ENCODE measurements around the gene CLOCK.

CLOCK gene

GRCh38 chr4:55437823-55438222 is 108.9 kb downstream of the CLOCK start:
- Histone ChIP-seq H3K4me3 (no peak overlapping the region), H3K27ac (no peak overlapping the region)
- TF ChIP-seq, protein P1, sequence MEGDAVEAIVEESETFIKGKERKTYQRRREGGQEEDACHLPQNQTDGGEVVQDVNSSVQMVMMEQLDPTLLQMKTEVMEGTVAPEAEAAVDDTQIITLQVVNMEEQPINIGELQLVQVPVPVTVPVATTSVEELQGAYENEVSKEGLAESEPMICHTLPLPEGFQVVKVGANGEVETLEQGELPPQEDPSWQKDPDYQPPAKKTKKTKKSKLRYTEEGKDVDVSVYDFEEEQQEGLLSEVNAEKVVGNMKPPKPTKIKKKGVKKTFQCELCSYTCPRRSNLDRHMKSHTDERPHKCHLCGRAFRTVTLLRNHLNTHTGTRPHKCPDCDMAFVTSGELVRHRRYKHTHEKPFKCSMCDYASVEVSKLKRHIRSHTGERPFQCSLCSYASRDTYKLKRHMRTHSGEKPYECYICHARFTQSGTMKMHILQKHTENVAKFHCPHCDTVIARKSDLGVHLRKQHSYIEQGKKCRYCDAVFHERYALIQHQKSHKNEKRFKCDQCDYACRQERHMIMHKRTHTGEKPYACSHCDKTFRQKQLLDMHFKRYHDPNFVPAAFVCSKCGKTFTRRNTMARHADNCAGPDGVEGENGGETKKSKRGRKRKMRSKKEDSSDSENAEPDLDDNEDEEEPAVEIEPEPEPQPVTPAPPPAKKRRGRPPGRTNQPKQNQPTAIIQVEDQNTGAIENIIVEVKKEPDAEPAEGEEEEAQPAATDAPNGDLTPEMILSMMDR (IDR thresholded peaks at IDR 0.05), result no peak
- DNase-seq (ENCODE audit: low spot score), result no peak

DNA sequence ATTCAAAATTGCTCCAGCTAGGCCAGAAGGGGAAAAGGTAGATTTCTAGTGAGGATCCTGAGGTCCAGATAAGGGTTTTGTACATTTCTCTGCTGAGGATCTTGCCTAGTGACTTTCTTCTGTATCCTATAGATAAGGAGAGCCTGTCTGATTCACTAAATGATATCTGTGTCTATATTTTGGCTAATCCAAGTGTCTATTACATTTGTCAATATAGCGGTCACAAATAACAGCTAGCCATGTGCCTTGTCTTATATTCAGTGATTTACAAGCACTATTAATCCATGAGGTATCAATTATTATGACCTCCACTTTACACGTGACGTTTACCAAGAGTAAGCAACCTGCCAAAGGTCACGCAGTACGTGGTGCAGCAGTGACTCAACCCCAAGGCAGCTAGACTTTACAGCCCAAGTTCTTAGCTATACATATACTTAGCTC is 109.3 kb downstream of the CLOCK start:
- Histone ChIP-seq H3K27ac (no peak overlapping the region), H3K4me3 (no peak overlapping the region)
- TF ChIP-seq, protein P1 (IDR thresholded peaks at IDR 0.05), result no peak
- DNase-seq (ENCODE audit: low spot score), result no peak

- no peak for DNase-seq (ENCODE audit: low spot score)
- TF ChIP-seq, protein P1 (IDR thresholded peaks at IDR 0.05), result no peak
- Histone ChIP-seq H3K27ac (peak overlapping the region in 1 of 2 donors; percentile 29), H3K4me3 (no peak overlapping the region)
These were observed 111.4 kb downstream of the CLOCK start for GRCh38 chr4:55435141-55435841.

DNA sequence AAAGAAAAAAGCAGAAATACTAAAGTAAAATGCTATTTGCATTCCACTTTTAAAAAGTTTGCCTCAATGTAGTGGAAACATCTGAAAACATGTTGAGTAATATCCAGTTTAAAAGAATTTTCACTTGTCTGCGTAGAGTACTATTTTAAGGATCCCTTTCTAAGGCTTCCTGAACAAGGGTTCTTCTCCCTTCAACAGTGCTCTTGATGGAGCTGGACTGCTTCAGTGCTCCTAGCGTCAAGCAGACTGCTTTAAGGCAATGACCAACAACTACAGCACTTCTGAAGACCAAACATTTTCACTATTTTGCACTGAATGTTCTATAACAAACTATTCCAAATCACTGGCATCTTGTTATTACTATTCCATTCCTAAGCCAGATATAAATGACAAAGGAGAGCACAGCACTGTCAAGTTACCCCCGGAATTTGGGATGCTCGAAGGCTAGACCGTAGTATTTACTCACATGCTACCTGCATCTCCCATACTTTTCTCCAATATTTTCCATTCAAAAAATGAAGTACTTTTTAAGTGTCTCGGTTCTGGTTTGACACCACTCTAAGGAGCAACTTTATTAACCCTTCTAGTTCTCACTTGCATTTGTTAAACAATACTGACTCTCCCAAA is 114.9 kb downstream of the CLOCK start:
- TF ChIP-seq, protein P1 (IDR thresholded peaks at IDR 0.05), result no peak
- H3K27ac ChIP-seq, result peak overlapping the region; percentile 3 to 28
- no peak for DNase-seq (ENCODE audit: low spot score)
- H3K4me3 ChIP-seq, result no peak overlapping the region

GRCh38 chr4:55424791-55425190 is 121.9 kb downstream of the CLOCK start:
- H3K27ac ChIP-seq, result no peak overlapping the region
- DNase-seq (ENCODE audit: low spot score), result no peak
- no peak overlapping the region for H3K4me3 ChIP-seq
- TF ChIP-seq, protein P1 (IDR thresholded peaks at IDR 0.05), result no peak

DNA sequence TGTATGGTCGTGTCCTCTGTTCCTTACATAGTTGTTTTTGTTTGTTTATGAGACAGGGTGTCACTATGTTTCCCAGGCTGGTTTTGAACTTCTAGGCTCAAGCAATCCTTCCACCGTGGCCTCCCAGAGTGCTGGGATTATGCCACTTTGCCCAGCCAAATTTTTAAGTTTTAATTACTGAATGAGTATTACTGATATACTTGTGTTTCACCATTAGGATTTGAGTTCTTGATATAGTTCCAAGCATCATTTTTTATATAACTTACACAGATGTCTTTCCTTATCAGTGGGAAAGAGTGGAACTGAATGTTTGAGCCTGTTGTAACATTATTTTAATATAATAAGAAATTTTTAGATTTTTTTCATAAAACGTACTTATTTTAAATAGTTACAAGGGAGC is 130.5 kb downstream of the CLOCK start:
- TF ChIP-seq, protein P1 (IDR thresholded peaks at IDR 0.05), result no peak
- Histone ChIP-seq H3K27ac (no peak overlapping the region), H3K4me3 (no peak overlapping the region)
- no peak for DNase-seq (ENCODE audit: low spot score)

DNA sequence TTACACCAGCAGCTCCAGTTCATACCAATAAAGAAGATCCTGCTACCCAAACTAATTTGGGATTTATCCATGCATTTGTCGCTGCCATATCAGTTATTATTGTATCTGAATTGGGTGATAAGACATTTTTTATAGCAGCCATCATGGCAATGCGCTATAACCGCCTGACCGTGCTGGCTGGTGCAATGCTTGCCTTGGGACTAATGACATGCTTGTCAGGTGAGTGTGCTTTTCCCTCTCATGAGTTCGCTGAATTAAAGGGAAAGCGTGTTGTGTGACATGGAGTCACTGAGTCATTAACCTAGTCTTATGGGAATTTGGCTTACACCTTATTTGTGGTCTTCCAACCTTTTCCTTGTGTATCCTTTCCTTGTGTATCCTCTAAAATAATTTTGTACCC is 135.1 kb downstream of the CLOCK start:
- DNase-seq (ENCODE audit: low spot score), result no peak
- TF ChIP-seq, protein P1 (IDR thresholded peaks at IDR 0.05), result no peak
- Histone ChIP-seq H3K4me3 (no peak overlapping the region), H3K27ac (no peak overlapping the region)
